ENCODE results near the gene RNF169.
A peak's percentile ranks its signal among the peaks of the same experiment; 100 is the strongest.
"Not testable (repeated sequence)": the region's sequence is repeated elsewhere in the genome, so short reads cannot be mapped to it uniquely, and the experiment has no call there.

The RNF169 gene

GRCh38 chr11:74766905-74767304 lies 18.3 kb downstream of the RNF169 start:
- DNase-seq = no peak

- DNase-seq = not testable (repeated sequence)
These were observed 19.6 kb downstream of the RNF169 start for GRCh38 chr11:74768172-74768651.

- no peak for DNase-seq
These were observed 20.5 kb downstream of the RNF169 start for GRCh38 chr11:74769055-74769707.

GRCh38 chr11:74770456-74770855 lies 21.8 kb downstream of the RNF169 start:
- no peak for DNase-seq

GRCh38 chr11:74771139-74771538 lies 22.5 kb downstream of the RNF169 start:
- no peak for DNase-seq

- DNase-seq = no peak
These were observed 24.8 kb downstream of the RNF169 start for GRCh38 chr11:74773476-74773875.

GRCh38 chr11:74775762-74776161 lies 27.1 kb downstream of the RNF169 start:
- DNase-seq = no peak

GRCh38 chr11:74776546-74776945 lies 27.9 kb downstream of the RNF169 start:
- no peak for DNase-seq

- no peak for DNase-seq
These were observed 28.4 kb downstream of the RNF169 start for GRCh38 chr11:74777038-74777437.

GRCh38 chr11:74777877-74778276 lies 29.2 kb downstream of the RNF169 start:
- DNase-seq = no peak

- DNase-seq = no peak
These were observed 29.9 kb downstream of the RNF169 start for GRCh38 chr11:74778581-74778980.

GRCh38 chr11:74780248-74781005 lies 31.8 kb downstream of the RNF169 start:
- peak in 2 of 58 donors; percentile 7 to 17 for DNase-seq

GRCh38 chr11:74783241-74783871 lies 34.7 kb downstream of the RNF169 start:
- DNase-seq = peak in 1 of 58 donors; percentile 23

GRCh38 chr11:74784234-74784633 lies 35.6 kb downstream of the RNF169 start:
- no peak for DNase-seq

- no peak for DNase-seq
These were observed 36.1 kb downstream of the RNF169 start for GRCh38 chr11:74784726-74785125.

- DNase-seq = no peak
These were observed 37.9 kb downstream of the RNF169 start for GRCh38 chr11:74786574-74786973.

- DNase-seq = no peak
These were observed 42.9 kb downstream of the RNF169 start for GRCh38 chr11:74791333-74792100.

- no peak for DNase-seq
These were observed 57.6 kb downstream of the RNF169 start for GRCh38 chr11:74806267-74806666.

- no peak for DNase-seq
These were observed 61.2 kb downstream of the RNF169 start for GRCh38 chr11:74809801-74810200.

- DNase-seq = no peak
These were observed 67.3 kb downstream of the RNF169 start for GRCh38 chr11:74815966-74816365.

- no peak for DNase-seq
These were observed 68.0 kb downstream of the RNF169 start for GRCh38 chr11:74816664-74817063.
